Adrenal gland (tissue), 12 donors: ENCODE results near the gene SEC24D. TPM values are rescaled to one million over a fixed set of nuclear protein-coding genes. Genes with fewer than 3 reads are reported as not detected.

Experiments used
- DNase-seq, 7 donors: peaks; one replicate each; pipeline ENCODE4 v3.0.0-alpha.2; 2019 to 2020
- H3K27ac ChIP-seq, 5 donors: fragments of 200-600 bp; sonication (generic) in 4 of 5; 1 replicate in 3 of 5; 2 replicates in 2 of 5; pipeline versions ENCODE4 v1.5.1 to v1.8.0; 2016 to 2020; ENCODE audit warnings: mild to moderate bottlenecking in 1 of 5
- H3K27me3 ChIP-seq: fragments of 200-600 bp; 2 replicates; pipeline ENCODE4 v1.8.0; 2021
- H3K36me3 ChIP-seq, 2 donors: fragments of 200-600 bp; replicated peaks in 1 of 2; 1 replicate in 1 of 2; 2 replicates in 1 of 2; pipeline versions ENCODE4 v1.5.1 to v1.8.0; 2018 to 2022
- H3K4me1 ChIP-seq, 2 donors: fragments of 200-600 bp; replicated peaks in 1 of 2; 1 replicate in 1 of 2; 2 replicates in 1 of 2; pipeline versions ENCODE4 v1.5.1 to v1.8.0; 2018 to 2021
- H3K4me3 ChIP-seq, 4 donors: fragments of 200-600 bp; sonication (generic) in 3 of 4; one replicate each; pipeline ENCODE4 v1.5.1; 2016 to 2018
- H3K9me3 ChIP-seq, 3 donors: fragments of 200-600 bp; sonication (generic) in 1 of 3; replicated peaks in 1 of 3; 1 replicate in 2 of 3; 2 replicates in 1 of 3; pipeline versions ENCODE4 v1.5.1 to v1.8.0; 2016 to 2021
- CTCF ChIP-seq, 6 experiments: fragments of 450-650 bp in 4 of 6; fragments of 200-600 bp in 2 of 6; sonication (generic) in 1 of 6; IDR thresholded peaks; 1 replicate in 5 of 6; 2 replicates in 1 of 6; pipeline versions ENCODE4 v1.5.1 to v1.8.0; 2016 to 2021; ENCODE audit warnings: antibody characterized with exemption in 6 of 6, mild to moderate bottlenecking in 2 of 6, moderate library complexity in 1 of 6
- POLR2A ChIP-seq, 2 donors: fragments of 450-650 bp; IDR thresholded peaks; one replicate each; pipeline ENCODE4 v1.6.1; 2017; ENCODE audit warnings: antibody characterized with exemption in 2 of 2, mild to moderate bottlenecking in 2 of 2, moderate library complexity in 1 of 2
- WGBS, 4 donors: extraction: QIAGEN DNeasy Blood & Tissue Kit in 2 of 4; methylation state at CpG; one replicate each; pipeline versions ENCODE4 v1.1.5 to v1.1.7; 2013 to 2017; 5-methylcytosine and 5-hydroxymethylcytosine counted together
- intact Hi-C, 2 donors: fragments of 100-400 bp; cut with DNase I; formaldehyde crosslinking; loops; one replicate each; pipeline versions ENCODE4 v1.14.1 to v1.15.0; 2022 to 2023
- polyA plus RNA-seq, 3 donors: library from polyadenylated mRNA; stranded (reverse); fragments of 200-250 nt in 2 of 3; fragments of 350-450 nt in 1 of 3; fragmentation: Illumina TruSeq in 1 of 3; extraction: RNeasy Lipid Tissue Mini Kit (QIAGEN cat#74804) in 1 of 3; gene quantifications; one replicate each; pipeline ENCODE4 v1.2.3, GENCODE V29; 2013 to 2014
- total RNA-seq, 9 donors: library from RNA; depleted of rRNA in 4 of 9; stranded (reverse); fragments of >200 nt in 4 of 9; fragments of 120-200 nt in 1 of 9; fragmentation: NEBNext Ultra II Directional in 1 of 9; extraction: Animal tissue kit (Norgen Biotek cat#: 25700) in 1 of 9; gene quantifications; one replicate each; pipeline versions ENCODE4 v1.1.0 to v1.2.4, GENCODE V29; 2013 to 2023
- donor health status: healthy with polysubstance abuse.
- donor health status: Bipolar disorder and iron deficiency.
- donor health status: DM: yes; HTN: yes; CAD: no.
- donor health status: DM: no; HTN: no; CAD: no.
- donor health status: DM: no; HTN: no; CAD: no.
- donor health status: DM: yes; HTN: yes; CAD: no.

Gene SEC24D
- total and polyA plus RNA-seq, 12 donors = 5.3 to 93.6 (median 33.8) TPM

DNA sequence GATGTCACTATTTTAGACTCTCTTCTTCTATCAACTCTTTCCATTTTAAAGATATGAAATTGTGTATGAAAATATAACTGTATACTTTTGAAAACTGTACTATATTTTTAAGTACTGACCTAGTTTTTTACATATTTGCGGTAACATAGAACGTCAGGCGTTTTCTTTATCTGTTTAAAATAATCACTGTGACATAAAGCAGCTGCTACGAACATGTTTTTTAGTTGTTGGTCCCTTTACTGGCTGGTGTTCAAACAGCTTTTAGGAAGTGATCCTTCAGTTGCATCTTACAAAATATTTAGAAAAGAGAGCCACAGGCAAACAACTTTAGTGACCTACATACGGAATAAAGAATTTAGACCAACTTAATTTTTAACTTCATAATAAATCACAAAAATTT, 77.6 kb downstream of the SEC24D start:
- TF ChIP-seq POLR2A (IDR thresholded peaks at IDR 0.05) (no peak), CTCF (IDR thresholded peaks at IDR 0.05) (no peak)
- Histone ChIP-seq H3K9me3 (no peaks in the 10 kb centered on the region), H3K4me1 (peaks cover 7 to 57% of the 10 kb centered on the region in 2 donors), H3K27me3 (no peaks in the 10 kb centered on the region), H3K27ac (peak overlapping the region in 1 of 5 donors; percentile 7), H3K4me3 (no peak overlapping the region), H3K36me3 (no peaks in the 10 kb centered on the region)
- WGBS, 4 donors = 61 to 74% (median 71%) methylated on average over 5 of the region's 5 CpGs
- intact Hi-C loops = no loop called here
- no peak for DNase-seq

- H3K27me3 ChIP-seq = no peaks in the 10 kb centered on the region
- H3K27ac ChIP-seq = peak overlapping the region in 2 of 5 donors; percentile 7 to 15
- no peak for DNase-seq
- no peaks in the 10 kb centered on the region for H3K9me3 ChIP-seq
- H3K36me3 ChIP-seq = no peaks in the 10 kb centered on the region
- no peak overlapping the region for H3K4me3 ChIP-seq
- no peak for TF ChIP-seq CTCF (IDR thresholded peaks at IDR 0.05)
- TF ChIP-seq POLR2A (IDR thresholded peaks at IDR 0.05) = no peak
- WGBS, 4 donors = 59 to 82% (median 66%) methylated on average over 2 of the region's 2 CpGs
- peaks cover 5 to 57% of the 10 kb centered on the region in 2 donors for H3K4me1 ChIP-seq
- intact Hi-C loops = no loop called here
These were observed 78.1 kb downstream of the SEC24D start for GRCh38 chr4:118757761-118758251.

GRCh38 chr4:118756958-118757357, 79.0 kb downstream of the SEC24D start:
- Histone ChIP-seq H3K36me3 (no peaks in the 10 kb centered on the region), H3K4me3 (no peak overlapping the region), H3K27ac (peak overlapping the region in 2 of 5 donors; percentile 15 to 46), H3K9me3 (no peaks in the 10 kb centered on the region), H3K4me1 (peaks cover 5 to 51% of the 10 kb centered on the region in 2 donors), H3K27me3 (no peaks in the 10 kb centered on the region)
- DNase-seq = no peak
- intact Hi-C loops = no loop called here
- TF ChIP-seq CTCF (IDR thresholded peaks at IDR 0.05) (no peak), POLR2A (IDR thresholded peaks at IDR 0.05) (no peak)
- WGBS, 4 donors = 90 to 100% (median 96%) methylated on average over 1 of the region's 1 CpG

GRCh38 chr4:118756429-118756828, 79.5 kb downstream of the SEC24D start:
- WGBS, 4 donors = 81 to 89% (median 84%) methylated on average over 3 of the region's 3 CpGs
- H3K27ac ChIP-seq = peak overlapping the region in 2 of 5 donors; percentile 13 to 46
- no peak for DNase-seq

More at GRCh38 chr4:118756429-118756828, 79.5 kb downstream of the SEC24D start:
- H3K4me1 ChIP-seq = peaks cover 5 to 46% of the 10 kb centered on the region in 2 donors
- H3K27me3 ChIP-seq = no peaks in the 10 kb centered on the region
- intact Hi-C loops = no loop called here
- no peak overlapping the region for H3K4me3 ChIP-seq
- H3K36me3 ChIP-seq = peaks cover 0 to 4% of the 10 kb centered on the region in 2 donors
- H3K9me3 ChIP-seq = no peaks in the 10 kb centered on the region
- no peak for TF ChIP-seq CTCF (IDR thresholded peaks at IDR 0.05)
- TF ChIP-seq POLR2A (IDR thresholded peaks at IDR 0.05) = no peak
